T-helper 1 cell treated with Interleukin-12 subunit alpha and Interleukin-12 subunit beta and Interleukin-4 antibody, amounts not matched to agents 30 μg/mL and 1 μg/mL, for 36 hours (primary cell): ENCODE data around the gene ABCF3.

ENCODE experiments used
- H3K27ac Mint-ChIP-seq: one replicate; pipeline ENCODE4 v1.8.0; 2021; ENCODE audit warnings: mild to moderate bottlenecking, mixed read lengths
- H3K27me3 Mint-ChIP-seq: one replicate; pipeline ENCODE4 v1.8.0; 2021; ENCODE audit warnings: low read depth, mixed read lengths
- H3K36me3 Mint-ChIP-seq: one replicate; pipeline ENCODE4 v1.8.0; 2021; ENCODE audit warnings: low read depth, mixed read lengths
- H3K4me1 Mint-ChIP-seq: one replicate; pipeline ENCODE4 v1.8.0; 2021; ENCODE audit warnings: low read depth, mixed read lengths
- H3K4me3 Mint-ChIP-seq: one replicate; pipeline ENCODE4 v1.8.0; 2021; ENCODE audit warnings: mild to moderate bottlenecking, moderate library complexity, mixed read lengths
- H3K9me3 Mint-ChIP-seq: one replicate; pipeline ENCODE4 v1.8.0; 2021; ENCODE audit warnings: mixed read lengths

ABCF3 gene

GRCh38 chr3:184174646-184175492, 11.1 kb upstream of the ABCF3 start, which contains the start of gene AP2M1:
Gene AP2M1 (plus strand): TSS chr3:184174855. CDS start chr3:184176994, 2,139 bp downstream.
- H3K9me3 Mint-ChIP-seq = no peaks in the 10 kb centered on the region
- peaks cover 28% of the 10 kb centered on the region for H3K4me1 Mint-ChIP-seq
- peak within 1 kb of the TSS; percentile 92 for H3K27ac Mint-ChIP-seq
- peaks cover 19% of the 10 kb centered on the region for H3K36me3 Mint-ChIP-seq
- no peaks in the 10 kb centered on the region for H3K27me3 Mint-ChIP-seq
- H3K4me3 Mint-ChIP-seq = peak within 1 kb of the TSS; percentile 99

- Mint-ChIP-seq H3K9me3 (no peaks in the 10 kb centered on the region), H3K27me3 (no peaks in the 10 kb centered on the region), H3K4me3 (peak overlapping the region; percentile 99), H3K36me3 (peaks cover 20% of the 10 kb centered on the region), H3K4me1 (peaks cover 28% of the 10 kb centered on the region), H3K27ac (peak overlapping the region; percentile 92)
These were observed 10.5 kb upstream of the ABCF3 start for GRCh38 chr3:184175506-184175905.

- no peaks in the 10 kb centered on the region for H3K9me3 Mint-ChIP-seq
- H3K27me3 Mint-ChIP-seq = no peaks in the 10 kb centered on the region
- peak overlapping the region; percentile 99 for H3K4me3 Mint-ChIP-seq
- H3K36me3 Mint-ChIP-seq = peaks cover 25% of the 10 kb centered on the region
- peaks cover 28% of the 10 kb centered on the region for H3K4me1 Mint-ChIP-seq
- H3K27ac Mint-ChIP-seq = peak overlapping the region; percentile 92
These were observed 10.0 kb upstream of the ABCF3 start for GRCh38 chr3:184175981-184176376.

- Mint-ChIP-seq H3K4me1 (peaks cover 28% of the 10 kb centered on the region), H3K9me3 (no peaks in the 10 kb centered on the region), H3K27me3 (no peaks in the 10 kb centered on the region), H3K4me3 (peak overlapping the region; percentile 99), H3K27ac (no peak overlapping the region), H3K36me3 (peaks cover 28% of the 10 kb centered on the region)
These were observed 9.3 kb upstream of the ABCF3 start for GRCh38 chr3:184176377-184177330.

- no peak overlapping the region for H3K4me3 Mint-ChIP-seq
- no peak overlapping the region for H3K27ac Mint-ChIP-seq
- peaks cover 26% of the 10 kb centered on the region for H3K36me3 Mint-ChIP-seq
- peaks cover 28% of the 10 kb centered on the region for H3K4me1 Mint-ChIP-seq
- H3K9me3 Mint-ChIP-seq = no peaks in the 10 kb centered on the region
- H3K27me3 Mint-ChIP-seq = no peaks in the 10 kb centered on the region
These were observed 8.7 kb upstream of the ABCF3 start for GRCh38 chr3:184177331-184177731.

GRCh38 chr3:184177767-184178306, 8.2 kb upstream of the ABCF3 start:
- Mint-ChIP-seq H3K27ac (no peak overlapping the region), H3K36me3 (peaks cover 30% of the 10 kb centered on the region), H3K27me3 (no peaks in the 10 kb centered on the region), H3K4me1 (peaks cover 28% of the 10 kb centered on the region), H3K4me3 (peak overlapping the region; percentile 42), H3K9me3 (no peaks in the 10 kb centered on the region)

GRCh38 chr3:184178521-184179138, 7.4 kb upstream of the ABCF3 start:
- Mint-ChIP-seq H3K27me3 (no peaks in the 10 kb centered on the region), H3K27ac (no peak overlapping the region), H3K4me3 (no peak overlapping the region), H3K36me3 (peaks cover 35% of the 10 kb centered on the region), H3K4me1 (peaks cover 27% of the 10 kb centered on the region), H3K9me3 (no peaks in the 10 kb centered on the region)

GRCh38 chr3:184180165-184180564, 5.8 kb upstream of the ABCF3 start:
- H3K36me3 Mint-ChIP-seq = peaks cover 47% of the 10 kb centered on the region
- H3K27ac Mint-ChIP-seq = no peak overlapping the region
- peaks cover 25% of the 10 kb centered on the region for H3K4me1 Mint-ChIP-seq
- H3K4me3 Mint-ChIP-seq = no peak overlapping the region
- H3K27me3 Mint-ChIP-seq = no peaks in the 10 kb centered on the region
- no peaks in the 10 kb centered on the region for H3K9me3 Mint-ChIP-seq

- Mint-ChIP-seq H3K4me3 (no peak overlapping the region), H3K9me3 (no peaks in the 10 kb centered on the region), H3K27me3 (no peaks in the 10 kb centered on the region), H3K36me3 (peaks cover 50% of the 10 kb centered on the region), H3K27ac (no peak overlapping the region), H3K4me1 (peaks cover 20% of the 10 kb centered on the region)
These were observed 4.4 kb upstream of the ABCF3 start for GRCh38 chr3:184181596-184181995.

GRCh38 chr3:184183679-184184078, 2.3 kb upstream of the ABCF3 start:
- Mint-ChIP-seq H3K27ac (no peak overlapping the region), H3K4me3 (no peak overlapping the region), H3K4me1 (peaks cover 28% of the 10 kb centered on the region), H3K9me3 (no peaks in the 10 kb centered on the region), H3K36me3 (peaks cover 53% of the 10 kb centered on the region), H3K27me3 (no peaks in the 10 kb centered on the region)

- Mint-ChIP-seq H3K4me1 (peaks cover 30% of the 10 kb centered on the region), H3K27ac (peak overlapping the region; percentile 78), H3K36me3 (peaks cover 46% of the 10 kb centered on the region), H3K9me3 (no peaks in the 10 kb centered on the region), H3K27me3 (no peaks in the 10 kb centered on the region), H3K4me3 (peak overlapping the region; percentile 99)
These were observed 1.3 kb upstream of the ABCF3 start for GRCh38 chr3:184184546-184185230.

- H3K36me3 Mint-ChIP-seq = peaks cover 51% of the 10 kb centered on the region
- no peaks in the 10 kb centered on the region for H3K9me3 Mint-ChIP-seq
- H3K4me1 Mint-ChIP-seq = peaks cover 33% of the 10 kb centered on the region
- H3K27ac Mint-ChIP-seq = peak overlapping the region; percentile 95
- peak overlapping the region; percentile 99 for H3K4me3 Mint-ChIP-seq
- no peaks in the 10 kb centered on the region for H3K27me3 Mint-ChIP-seq
These were observed 377 bp upstream of the ABCF3 start for GRCh38 chr3:184185461-184186183.

GRCh38 chr3:184186902-184187207, 856 bp downstream of the ABCF3 start:
- Mint-ChIP-seq H3K36me3 (peaks cover 45% of the 10 kb centered on the region), H3K4me3 (peak overlapping the region; percentile 99), H3K4me1 (peaks cover 33% of the 10 kb centered on the region)

More at GRCh38 chr3:184186902-184187207, 856 bp downstream of the ABCF3 start:
- Mint-ChIP-seq H3K27ac (peak overlapping the region; percentile 95), H3K27me3 (no peaks in the 10 kb centered on the region), H3K9me3 (no peaks in the 10 kb centered on the region)
